WTC11 (cell line): ENCODE measurements around the gene FAT2. TPM values are rescaled to one million over a fixed set of nuclear protein-coding genes. Genes with fewer than 3 reads are reported as not detected.

ENCODE experiments used
- ATAC-seq: fragments of 200-7000 bp; cut with Tn5 transposase; 2 replicates; pipeline ENCODE4 v1.10.0; 2021; ENCODE audit warnings: mild to moderate bottlenecking, moderate library complexity
- CTCF ChIA-PET: fragments of 300-600 bp; sonication (Branson Sonifier 250); formaldehyde crosslinking; loops from one replicate; lab custom pipeline; 2021; ENCODE audit warnings: antibody characterized with exemption; lab: Charles Lee
- POLR2A ChIA-PET: fragments of 350-600 bp; sonication (Branson Sonifier 250); formaldehyde crosslinking; loops from one replicate; lab custom pipeline; 2021; ENCODE audit warnings: antibody characterized with exemption; lab: Charles Lee
- DNase-seq: peaks from one replicate; pipeline ENCODE4 v3.0.0; 2021; ENCODE audit warnings: low spot score
- H3K27ac Mint-ChIP-seq: 2 replicates; pipeline ENCODE4 v1.8.0; 2021; ENCODE audit warnings: mixed read lengths
- H3K27me3 Mint-ChIP-seq: 2 replicates; pipeline ENCODE4 v1.8.0; 2021; ENCODE audit warnings: low read depth, mild to moderate bottlenecking, moderate library complexity, mixed read lengths
- H3K36me3 Mint-ChIP-seq: 2 replicates; pipeline ENCODE4 v1.8.0; 2021; ENCODE audit warnings: mixed read lengths
- H3K4me1 Mint-ChIP-seq: 2 replicates; pipeline ENCODE4 v1.8.0; 2022; ENCODE audit warnings: mixed read lengths
- H3K4me3 Mint-ChIP-seq: 2 replicates; pipeline ENCODE4 v1.8.0; 2021; ENCODE audit warnings: mild to moderate bottlenecking, moderate library complexity, mixed read lengths
- H3K9me3 Mint-ChIP-seq: 2 replicates; pipeline ENCODE4 v1.8.0; 2021; ENCODE audit warnings: mixed read lengths
- ATF1 ChIP-seq: sonication (generic); formaldehyde crosslinking; IDR thresholded peaks from 2 replicates; pipeline ENCODE4 v1.8.1; 2023; ENCODE audit warnings: mild to moderate bottlenecking, moderate library complexity, missing genetic modification reagents
- ATF2 ChIP-seq: sonication (generic); formaldehyde crosslinking; IDR thresholded peaks from 2 replicates; pipeline ENCODE4 v1.8.1; 2022; ENCODE audit warnings: low read depth, missing genetic modification reagents, borderline replicate concordance
- ATF6 ChIP-seq: sonication (generic); formaldehyde crosslinking; IDR thresholded peaks from 2 replicates; pipeline ENCODE4 v1.8.1; 2023; ENCODE audit warnings: mild to moderate bottlenecking, missing genetic modification reagents
- CBFB ChIP-seq: sonication (generic); formaldehyde crosslinking; IDR thresholded peaks from 2 replicates; pipeline ENCODE4 v1.8.1; 2022; ENCODE audit warnings: mild to moderate bottlenecking, low read depth, missing genetic modification reagents
- CREB1 ChIP-seq: sonication (generic); formaldehyde crosslinking; IDR thresholded peaks from 2 replicates; pipeline ENCODE4 v1.8.0; 2023; ENCODE audit warnings: mild to moderate bottlenecking, missing genetic modification reagents
- ESRRA ChIP-seq: sonication (generic); formaldehyde crosslinking; IDR thresholded peaks from 2 replicates; pipeline ENCODE4 v1.8.1; 2022; ENCODE audit warnings: mild to moderate bottlenecking, missing genetic modification reagents, borderline replicate concordance
- HMGA2 ChIP-seq: fragments of 250-450 bp; sonication (Bioruptor Pico); IDR thresholded peaks from 2 replicates; pipeline ENCODE4 v1.4.0; 2021; ENCODE audit warnings: mild to moderate bottlenecking, moderate library complexity
- MLX ChIP-seq: sonication (generic); formaldehyde crosslinking; IDR thresholded peaks from 2 replicates; pipeline ENCODE4 v1.8.1; 2023; ENCODE audit warnings: mild to moderate bottlenecking, missing genetic modification reagents, moderate library complexity
- MXD4 ChIP-seq: fragments of 250-450 bp; sonication (Bioruptor Pico); IDR thresholded peaks from 2 replicates; pipeline ENCODE4 v1.8.0; 2021; ENCODE audit warnings: mild to moderate bottlenecking, moderate library complexity, borderline replicate concordance
- NR3C1 ChIP-seq: sonication (generic); formaldehyde crosslinking; conservative IDR thresholded peaks from 2 replicates; pipeline ENCODE4 v1.8.1; 2023; ENCODE audit warnings: low read depth, mild to moderate bottlenecking, missing genetic modification reagents
- PRRX2 ChIP-seq: fragments of 250-450 bp; sonication (Bioruptor Pico); IDR thresholded peaks from 2 replicates; pipeline ENCODE4 v1.8.0; 2021; ENCODE audit warnings: mild to moderate bottlenecking
- RELA ChIP-seq: sonication (generic); formaldehyde crosslinking; IDR thresholded peaks from 2 replicates; pipeline ENCODE4 v1.8.1; 2022; ENCODE audit warnings: missing genetic modification reagents, mild to moderate bottlenecking, borderline replicate concordance
- RORB ChIP-seq: fragments of 250-450 bp; sonication (Bioruptor Pico); IDR thresholded peaks from 2 replicates; pipeline ENCODE4 v1.9.0; 2021; ENCODE audit warnings: mild to moderate bottlenecking
- SMAD4 ChIP-seq: sonication (generic); formaldehyde crosslinking; IDR thresholded peaks from 2 replicates; pipeline ENCODE4 v1.8.0; 2022; ENCODE audit warnings: mild to moderate bottlenecking, missing genetic modification reagents
- STAT6 ChIP-seq: sonication (generic); formaldehyde crosslinking; conservative IDR thresholded peaks from 2 replicates; pipeline ENCODE4 v1.8.1; 2023; ENCODE audit warnings: mild to moderate bottlenecking, low read depth, missing genetic modification reagents, moderate library complexity
- TEAD1 ChIP-seq: sonication (generic); formaldehyde crosslinking; IDR thresholded peaks from 2 replicates; pipeline ENCODE4 v1.8.0; 2022; ENCODE audit warnings: mild to moderate bottlenecking, missing genetic modification reagents
- ZNF232 ChIP-seq: sonication (generic); formaldehyde crosslinking; IDR thresholded peaks from 2 replicates; pipeline ENCODE4 v1.8.0; 2022; ENCODE audit warnings: mild to moderate bottlenecking, missing genetic modification reagents
- ZNF423 ChIP-seq: fragments of 250-450 bp; sonication (Bioruptor Pico); IDR thresholded peaks from 2 replicates; pipeline ENCODE4 v2.1.2; 2022; ENCODE audit warnings: mild to moderate bottlenecking, moderate library complexity
- total RNA-seq: library from RNA; stranded (reverse); gene quantifications from 3 replicates; pipeline ENCODE4 v1.2.3, GENCODE V29; 2021

FAT2 gene
- total RNA-seq, 1 experiment from 2014 or later = 0.26 TPM

- TF ChIP-seq ATF2 (CRISPR knock-in tag) (no peak), MLX (CRISPR knock-in tag) (no peak), MXD4 (CRISPR knock-in tag) (no peak), STAT6 (CRISPR knock-in tag) (no peak), NR3C1 (CRISPR knock-in tag) (no peak), CREB1 (CRISPR knock-in tag) (no peak), RELA (no peak), ZNF232 (CRISPR knock-in tag) (no peak), HMGA2 (CRISPR knock-in tag) (no peak), CBFB (CRISPR knock-in tag) (no peak), ATF6 (CRISPR knock-in tag) (no peak)
Measured at GRCh38 chr5:151572657-151573368, 18.3 kb downstream of the FAT2 start (continued).

- H3K36me3 Mint-ChIP-seq = no peaks in the 10 kb centered on the region
- H3K4me3 Mint-ChIP-seq = no peak overlapping the region
- H3K9me3 Mint-ChIP-seq = peaks cover 7% of the 10 kb centered on the region
- ChIA-PET POLR2A (interaction anchor here (1.1 kb wide), 1 partner anchor 9 kb away, joined by 3 read pairs; no protein-coding TSS in a partner anchor), CTCF (interaction anchor here (0.8 to 3.6 kb wide), 6 partner anchors 9 to 256 kb away, joined by 3 to 20 read pairs (median 4); partner anchors contain the start of gene SLC36A1)
- DNase-seq (no peak), ATAC-seq (peak; percentile 38; the same call in 1 of the 2 replicates)
- H3K4me1 Mint-ChIP-seq = peaks cover 13% of the 10 kb centered on the region
- no peak overlapping the region for H3K27ac Mint-ChIP-seq
- H3K27me3 Mint-ChIP-seq = peaks cover 48% of the 10 kb centered on the region
- no peak for TF ChIP-seq TEAD1 (CRISPR knock-in tag)
- no peak for TF ChIP-seq ZNF423 (CRISPR knock-in tag)
- no peak for TF ChIP-seq ATF1 (CRISPR knock-in tag)
- no peak for TF ChIP-seq ESRRA
- TF ChIP-seq ATF2 (CRISPR knock-in tag) = no peak
- TF ChIP-seq PRRX2 = no peak
- no peak for TF ChIP-seq RORB
- no peak for TF ChIP-seq ATF6 (CRISPR knock-in tag)
- TF ChIP-seq SMAD4 = no peak
Measured at GRCh38 chr5:151571270-151572173, 19.6 kb downstream of the FAT2 start.
